VCaP (cell line): Measurements from ENCODE around the gene RAPGEF4.

Experiments
- H3K27ac ChIP-seq: fragments of 450-650 bp; 2 replicates; pipeline ENCODE4 v1.5.1; 2017
- CTCF ChIP-seq: fragments of 450-650 bp; conservative IDR thresholded peaks from 2 replicates; pipeline ENCODE4 v1.5.1; 2017; ENCODE audit warnings: mild to moderate bottlenecking, moderate library complexity

RAPGEF4 gene

GRCh38 chr2:173048522-173048896 lies 312.9 kb downstream of the RAPGEF4 start:
- peak overlapping the region; percentile 50 for H3K27ac ChIP-seq
- TF ChIP-seq CTCF, result no peak

GRCh38 chr2:173048897-173049661 lies 313.4 kb downstream of the RAPGEF4 start:
- no peak for TF ChIP-seq CTCF
- H3K27ac ChIP-seq, result peak overlapping the region; percentile 50

- TF ChIP-seq CTCF, result no peak
- H3K27ac ChIP-seq, result peak overlapping the region; percentile 50
These were observed 314.2 kb downstream of the RAPGEF4 start for GRCh38 chr2:173049831-173050230.

- peak overlapping the region; percentile 50 for H3K27ac ChIP-seq
- no peak for TF ChIP-seq CTCF
These were observed 315.0 kb downstream of the RAPGEF4 start for GRCh38 chr2:173050684-173051083.

GRCh38 chr2:173051463-173052215 lies 316.0 kb downstream of the RAPGEF4 start:
- peak overlapping the region; percentile 25; the same call in 1 of the 2 replicates for H3K27ac ChIP-seq
- no peak for TF ChIP-seq CTCF

GRCh38 chr2:173053043-173053699 lies 317.5 kb downstream of the RAPGEF4 start:
- TF ChIP-seq CTCF, result no peak

GRCh38 chr2:173054466-173054865 lies 318.8 kb downstream of the RAPGEF4 start:
- no peak for TF ChIP-seq CTCF
- no peak overlapping the region for H3K27ac ChIP-seq

More at GRCh38 chr2:173053043-173053699, 317.5 kb downstream of the RAPGEF4 start:
- H3K27ac ChIP-seq, result no peak overlapping the region
